ENCODE results near the gene LRRN3.

The LRRN3 gene

DNA sequence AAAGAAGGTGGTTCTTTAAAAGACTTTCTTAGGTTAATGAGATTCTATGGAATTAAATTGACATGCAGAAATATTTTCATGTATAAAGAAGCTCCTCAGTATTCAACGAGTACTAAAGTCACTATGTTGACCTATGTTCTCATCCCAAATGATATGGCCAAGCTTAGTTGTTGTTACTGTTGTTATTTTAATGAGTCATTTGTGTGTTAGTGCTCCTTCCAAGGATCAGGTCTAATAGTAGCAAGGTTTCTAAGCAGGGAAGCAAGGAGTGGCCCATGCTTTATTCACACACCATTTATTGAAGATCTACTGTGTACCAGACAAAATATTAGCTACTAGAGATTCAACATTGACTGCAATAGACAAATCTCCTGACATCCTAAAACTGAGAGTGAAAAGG lies 41.9 kb downstream of the LRRN3 start:
- no peak overlapping the region for H2AK5ac ChIP-seq (ENCODE audit: low read length)
- WGBS (ENCODE audit: extremely low coverage, insufficient coverage, low lambda C conversion rate) = no CpG with 5 or more reads among the region's 1 CpG
- no peak overlapping the region for H3K56ac ChIP-seq (ENCODE audit: low read length)
- no peak overlapping the region for H4K8ac ChIP-seq (ENCODE audit: low read depth, low read length)
- DNase-seq = no peak
- H3K4me3 ChIP-seq (ENCODE audit: low read length) = no peak overlapping the region
- H3K9ac ChIP-seq (ENCODE audit: low read length) = no peak overlapping the region
- no peaks in the 10 kb centered on the region for H3K79me2 ChIP-seq (ENCODE audit: control insufficient read depth, insufficient read depth, low read length)
- H3K27me3 ChIP-seq (ENCODE audit: insufficient read depth, low read length, poor library complexity) = no peaks in the 10 kb centered on the region
- H2BK5ac ChIP-seq (ENCODE audit: low read length) = no peak overlapping the region
- no peak overlapping the region for H3K4me2 ChIP-seq (ENCODE audit: low read length)
- no peak overlapping the region for H3K4ac ChIP-seq (ENCODE audit: low read depth, low read length)
- H3K36me3 ChIP-seq (ENCODE audit: control insufficient read depth, insufficient read depth, low read length) = no peaks in the 10 kb centered on the region
- no peaks in the 10 kb centered on the region for H3K4me1 ChIP-seq (ENCODE audit: control insufficient read depth, low read depth, low read length)
- H2BK120ac ChIP-seq (ENCODE audit: low read depth, low read length) = no peak overlapping the region
- H3K27ac ChIP-seq (ENCODE audit: low read depth, low read length) = no peak overlapping the region
- H3K23ac ChIP-seq (ENCODE audit: low read length) = no peak overlapping the region
- H2BK15ac ChIP-seq (replicated peaks; ENCODE audit: low read depth) = no peak overlapping the region
- H3K18ac ChIP-seq (ENCODE audit: low read length) = no peak overlapping the region
- no peak overlapping the region for H4K5ac ChIP-seq (ENCODE audit: low read length)
- H3K79me1 ChIP-seq (ENCODE audit: low read length) = no peaks in the 10 kb centered on the region

DNA sequence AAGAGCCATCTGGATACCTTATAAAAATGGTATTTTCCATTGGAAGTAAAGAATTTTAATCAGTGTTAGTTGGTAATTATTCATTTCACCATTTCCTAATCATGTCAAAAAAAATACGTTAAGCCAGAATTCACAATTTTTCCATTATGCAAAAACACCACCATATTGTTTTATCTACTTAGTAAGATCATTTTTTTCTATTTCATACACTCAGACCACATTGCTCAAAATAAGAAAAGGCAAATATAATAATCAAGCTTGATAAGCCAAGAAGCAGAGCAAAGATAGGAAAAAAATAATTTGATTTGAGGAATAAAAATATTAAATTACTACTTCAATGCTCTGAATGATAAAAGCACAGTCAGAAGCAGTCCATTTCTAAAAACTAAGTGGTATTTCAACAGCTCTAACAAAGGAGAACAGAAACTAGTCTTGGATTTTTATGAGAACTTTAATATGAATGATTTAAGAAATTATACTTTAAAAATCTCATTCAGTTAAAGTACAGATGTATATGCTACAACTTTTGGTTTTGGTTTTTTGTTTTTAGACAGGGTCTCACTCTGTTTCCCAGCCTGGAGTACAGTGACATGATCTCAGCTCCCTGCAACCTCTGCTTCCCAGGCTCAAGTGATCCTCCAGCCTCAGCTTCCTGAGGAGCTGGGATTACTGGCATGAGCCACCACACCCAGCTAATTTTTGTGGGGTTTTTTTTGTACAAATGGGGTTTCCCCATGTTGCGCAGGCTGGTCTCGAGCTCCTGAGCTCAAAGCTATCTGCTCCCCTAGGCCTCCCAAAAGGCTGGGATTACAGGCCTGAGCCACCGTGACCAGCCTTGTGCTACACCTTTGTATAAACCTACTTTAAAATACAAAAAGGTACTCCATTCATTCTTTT lies 46.6 kb downstream of the LRRN3 start:
- no peaks in the 10 kb centered on the region for H3K79me1 ChIP-seq (ENCODE audit: low read length)
- no peak overlapping the region for H3K23ac ChIP-seq (ENCODE audit: low read length)
- no peak overlapping the region for H3K27ac ChIP-seq (ENCODE audit: low read depth, low read length)
- H3K4me3 ChIP-seq (ENCODE audit: low read length) = no peak overlapping the region
- H4K8ac ChIP-seq (ENCODE audit: low read depth, low read length) = no peak overlapping the region
- H3K4me2 ChIP-seq (ENCODE audit: low read length) = no peak overlapping the region
- H3K27me3 ChIP-seq (ENCODE audit: insufficient read depth, low read length, poor library complexity) = no peaks in the 10 kb centered on the region
- no peaks in the 10 kb centered on the region for H3K79me2 ChIP-seq (ENCODE audit: control insufficient read depth, insufficient read depth, low read length)
- H2BK120ac ChIP-seq (ENCODE audit: low read depth, low read length) = no peak overlapping the region
- no peak overlapping the region for H4K5ac ChIP-seq (ENCODE audit: low read length)
- H3K4ac ChIP-seq (ENCODE audit: low read depth, low read length) = no peak overlapping the region
- no peak overlapping the region for H3K9ac ChIP-seq (ENCODE audit: low read length)
- H3K36me3 ChIP-seq (ENCODE audit: control insufficient read depth, insufficient read depth, low read length) = no peaks in the 10 kb centered on the region
- no CpG with 5 or more reads among the region's 4 CpGs for WGBS (ENCODE audit: extremely low coverage, insufficient coverage, low lambda C conversion rate)
- H3K4me1 ChIP-seq (ENCODE audit: control insufficient read depth, low read depth, low read length) = no peaks in the 10 kb centered on the region
- no peak overlapping the region for H2AK5ac ChIP-seq (ENCODE audit: low read length)
- peak; percentile 3 for DNase-seq
- H2BK5ac ChIP-seq (ENCODE audit: low read length) = no peak overlapping the region
- H3K56ac ChIP-seq (ENCODE audit: low read length) = no peak overlapping the region
- H3K18ac ChIP-seq (ENCODE audit: low read length) = no peak overlapping the region
- no peak overlapping the region for H2BK15ac ChIP-seq (replicated peaks; ENCODE audit: low read depth)

DNA sequence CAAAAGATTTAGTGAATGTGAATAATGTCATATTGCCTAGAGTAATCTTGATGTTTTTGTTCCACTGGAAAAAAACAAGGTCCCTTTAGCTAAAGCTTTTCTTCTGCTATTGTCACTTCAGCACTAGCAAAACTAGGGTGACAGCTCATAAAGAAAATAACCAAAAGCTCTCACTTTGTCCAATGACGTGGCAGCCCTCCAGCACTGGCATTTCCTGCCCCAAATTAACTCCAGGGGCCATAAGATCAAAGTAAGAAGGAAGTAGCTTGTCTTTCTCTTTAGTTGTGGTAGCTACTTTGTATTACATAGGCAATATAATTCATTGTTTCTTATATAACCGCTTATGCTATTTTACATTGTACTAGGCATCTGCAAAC lies 47.3 kb downstream of the LRRN3 start:
- H3K56ac ChIP-seq (ENCODE audit: low read length) = no peak overlapping the region
- no peak overlapping the region for H2BK120ac ChIP-seq (ENCODE audit: low read depth, low read length)
- H3K79me1 ChIP-seq (ENCODE audit: low read length) = no peaks in the 10 kb centered on the region
- H3K4me1 ChIP-seq (ENCODE audit: control insufficient read depth, low read depth, low read length) = no peaks in the 10 kb centered on the region
- no CpG with 5 or more reads among the region's 2 CpGs for WGBS (ENCODE audit: extremely low coverage, insufficient coverage, low lambda C conversion rate)
- H2BK15ac ChIP-seq (replicated peaks; ENCODE audit: low read depth) = no peak overlapping the region
- DNase-seq = peak; percentile 42
- H3K79me2 ChIP-seq (ENCODE audit: control insufficient read depth, insufficient read depth, low read length) = no peaks in the 10 kb centered on the region
- no peak overlapping the region for H3K4ac ChIP-seq (ENCODE audit: low read depth, low read length)
- no peak overlapping the region for H3K4me2 ChIP-seq (ENCODE audit: low read length)
- H4K8ac ChIP-seq (ENCODE audit: low read depth, low read length) = no peak overlapping the region
- no peak overlapping the region for H3K4me3 ChIP-seq (ENCODE audit: low read length)
- H4K5ac ChIP-seq (ENCODE audit: low read length) = no peak overlapping the region
- H3K27me3 ChIP-seq (ENCODE audit: insufficient read depth, low read length, poor library complexity) = no peaks in the 10 kb centered on the region
- H3K23ac ChIP-seq (ENCODE audit: low read length) = no peak overlapping the region
- no peak overlapping the region for H2AK5ac ChIP-seq (ENCODE audit: low read length)
- H3K36me3 ChIP-seq (ENCODE audit: control insufficient read depth, insufficient read depth, low read length) = no peaks in the 10 kb centered on the region
- no peak overlapping the region for H3K18ac ChIP-seq (ENCODE audit: low read length)
- H2BK5ac ChIP-seq (ENCODE audit: low read length) = no peak overlapping the region
- no peak overlapping the region for H3K27ac ChIP-seq (ENCODE audit: low read depth, low read length)
- no peak overlapping the region for H3K9ac ChIP-seq (ENCODE audit: low read length)

DNA sequence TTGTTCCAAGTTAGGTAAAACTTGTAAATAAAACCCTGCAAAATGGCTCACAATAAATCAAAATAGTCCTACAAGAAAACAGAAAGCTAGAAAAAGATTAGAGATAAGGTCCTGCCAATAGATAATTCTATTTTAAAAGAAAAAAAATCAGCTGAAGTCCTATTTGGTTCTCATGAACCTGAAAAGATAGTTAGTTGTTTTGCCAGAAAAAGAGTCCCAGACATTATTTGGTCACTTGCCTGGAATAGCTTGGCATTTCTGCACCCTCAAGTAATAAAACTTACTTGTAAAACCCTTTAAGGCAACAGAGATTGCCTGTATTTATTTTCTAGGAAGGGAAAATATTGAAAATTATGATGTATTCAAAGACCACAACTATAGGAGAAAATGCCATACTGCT lies 47.7 kb downstream of the LRRN3 start:
- Histone ChIP-seq H3K79me2 (ENCODE audit: control insufficient read depth, insufficient read depth, low read length) (no peaks in the 10 kb centered on the region), H3K4ac (ENCODE audit: low read depth, low read length) (no peak overlapping the region), H3K23ac (ENCODE audit: low read length) (no peak overlapping the region), H3K4me3 (ENCODE audit: low read length) (no peak overlapping the region), H3K18ac (ENCODE audit: low read length) (no peak overlapping the region), H4K5ac (ENCODE audit: low read length) (no peak overlapping the region), H3K4me1 (ENCODE audit: control insufficient read depth, low read depth, low read length) (no peaks in the 10 kb centered on the region), H4K8ac (ENCODE audit: low read depth, low read length) (no peak overlapping the region), H3K27ac (ENCODE audit: low read depth, low read length) (no peak overlapping the region), H3K9ac (ENCODE audit: low read length) (no peak overlapping the region), H2BK15ac (replicated peaks; ENCODE audit: low read depth) (no peak overlapping the region), H3K27me3 (ENCODE audit: insufficient read depth, low read length, poor library complexity) (no peaks in the 10 kb centered on the region), H2BK120ac (ENCODE audit: low read depth, low read length) (no peak overlapping the region), H3K4me2 (ENCODE audit: low read length) (no peak overlapping the region), H3K56ac (ENCODE audit: low read length) (no peak overlapping the region), H3K79me1 (ENCODE audit: low read length) (no peaks in the 10 kb centered on the region), H2BK5ac (ENCODE audit: low read length) (no peak overlapping the region), H3K36me3 (ENCODE audit: control insufficient read depth, insufficient read depth, low read length) (no peaks in the 10 kb centered on the region), H2AK5ac (ENCODE audit: low read length) (no peak overlapping the region)
- no peak for DNase-seq

DNA sequence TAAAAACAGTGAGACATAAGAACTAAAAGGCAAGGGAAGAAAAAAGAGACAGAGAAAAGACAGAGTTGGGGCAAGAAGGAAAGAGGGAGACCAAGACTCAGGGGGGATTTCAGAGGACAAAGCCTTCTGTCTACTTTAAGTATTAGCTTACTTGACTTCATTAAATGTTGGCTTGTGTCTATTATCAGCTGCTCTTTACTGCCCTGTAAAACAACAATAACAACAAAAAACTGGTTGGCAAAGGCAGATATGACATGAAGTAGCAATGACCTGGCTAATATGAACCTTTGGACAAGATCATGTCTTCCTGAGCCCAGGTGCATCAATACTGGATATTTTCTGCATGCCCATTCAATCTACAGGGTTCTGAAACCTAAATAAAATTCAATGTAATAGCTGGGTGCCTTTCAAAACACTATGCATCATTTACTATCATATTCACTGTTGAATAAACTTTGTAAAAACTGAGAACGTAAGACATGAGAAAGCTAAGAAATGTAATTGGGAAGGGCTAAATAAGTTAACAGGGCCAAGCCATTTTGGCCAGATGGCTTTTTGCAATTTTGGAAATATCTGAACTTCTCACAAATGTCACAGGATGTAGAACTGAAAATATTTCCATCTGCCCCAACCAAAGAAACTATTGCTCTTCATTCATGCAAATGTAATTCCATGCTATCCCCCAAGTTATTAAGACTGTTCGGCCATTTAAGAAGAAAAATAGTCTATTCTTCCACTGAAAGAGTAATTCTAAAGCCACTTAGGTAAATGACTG lies 49.4 kb downstream of the LRRN3 start:
- Histone ChIP-seq H4K5ac (ENCODE audit: low read length) (no peak overlapping the region), H3K4ac (ENCODE audit: low read depth, low read length) (no peak overlapping the region), H2BK120ac (ENCODE audit: low read depth, low read length) (no peak overlapping the region), H3K4me1 (ENCODE audit: control insufficient read depth, low read depth, low read length) (no peaks in the 10 kb centered on the region), H2AK5ac (ENCODE audit: low read length) (no peak overlapping the region), H3K27me3 (ENCODE audit: insufficient read depth, low read length, poor library complexity) (no peaks in the 10 kb centered on the region), H3K36me3 (ENCODE audit: control insufficient read depth, insufficient read depth, low read length) (no peaks in the 10 kb centered on the region), H3K79me2 (ENCODE audit: control insufficient read depth, insufficient read depth, low read length) (no peaks in the 10 kb centered on the region), H3K4me2 (ENCODE audit: low read length) (no peak overlapping the region), H3K9ac (ENCODE audit: low read length) (no peak overlapping the region), H4K8ac (ENCODE audit: low read depth, low read length) (no peak overlapping the region), H2BK5ac (ENCODE audit: low read length) (no peak overlapping the region), H3K18ac (ENCODE audit: low read length) (no peak overlapping the region), H3K56ac (ENCODE audit: low read length) (no peak overlapping the region), H3K23ac (ENCODE audit: low read length) (no peak overlapping the region), H3K27ac (ENCODE audit: low read depth, low read length) (no peak overlapping the region), H3K79me1 (ENCODE audit: low read length) (no peaks in the 10 kb centered on the region), H2BK15ac (replicated peaks; ENCODE audit: low read depth) (no peak overlapping the region), H3K4me3 (ENCODE audit: low read length) (no peak overlapping the region)
- DNase-seq = no peak
- no CpG with 5 or more reads among the region's 2 CpGs for WGBS (ENCODE audit: extremely low coverage, insufficient coverage, low lambda C conversion rate)

Measured in mesendoderm (in vitro differentiated cells).